Endothelial cell of umbilical vein (primary cell): ENCODE measurements around the gene PASD1.

Experiments
- CTCF ChIP-seq, 2 donors: IDR thresholded peaks; 1 replicate in 1 of 2; 2 replicates in 1 of 2; pipeline ENCODE4 v1.5.1; 2011; ENCODE audit warnings: low read length in 2 of 2, mild to moderate bottlenecking in 2 of 2, moderate library complexity in 2 of 2, control low read depth in 1 of 2, inconsistent platforms in 1 of 2, low read depth in 1 of 2; ENCODE audit not compliant: insufficient read depth in 1 of 2; ENCODE audit errors: extremely low read depth in 1 of 2
- EZH2 ChIP-seq: IDR thresholded peaks from 2 replicates; pipeline ENCODE4 v1.6.1; 2012; ENCODE audit warnings: borderline replicate concordance, low read depth, mild to moderate bottlenecking, moderate library complexity, low read length, inconsistent platforms; ENCODE audit not compliant: severe bottlenecking
- FOS ChIP-seq: IDR thresholded peaks from 2 replicates; pipeline ENCODE4 v1.6.1; 2011; ENCODE audit warnings: mild to moderate bottlenecking, low read length, moderate library complexity, borderline replicate concordance; ENCODE audit not compliant: insufficient read depth
- GATA2 ChIP-seq: IDR thresholded peaks from 2 replicates; pipeline ENCODE4 v1.7.0; 2011; ENCODE audit warnings: low read depth, mild to moderate bottlenecking, moderate library complexity, mixed read lengths, low read length; ENCODE audit not compliant: insufficient read length, insufficient read depth
- JUN ChIP-seq: IDR thresholded peaks from 2 replicates; pipeline ENCODE4 v1.6.1; 2011; ENCODE audit warnings: borderline replicate concordance, low read depth; ENCODE audit not compliant: insufficient read length, insufficient read depth
- MAX ChIP-seq: IDR thresholded peaks from 2 replicates; pipeline ENCODE4 v1.6.1; 2011; ENCODE audit not compliant: insufficient read depth, insufficient read length
- MYC ChIP-seq: IDR thresholded peaks from one replicate; pipeline ENCODE4 v1.6.1; 2011; ENCODE audit warnings: mild to moderate bottlenecking, low read depth, low read length
- POLR2A ChIP-seq: IDR thresholded peaks from 2 replicates; pipeline ENCODE4 v1.6.1; 2012; ENCODE audit warnings: low read depth, mild to moderate bottlenecking, control low read depth, low read length
- POLR2AphosphoS5 ChIP-seq: IDR thresholded peaks from 2 replicates; pipeline ENCODE4 v1.6.1; 2012; ENCODE audit warnings: low read depth, mild to moderate bottlenecking, control low read depth, low read length, moderate library complexity; ENCODE audit not compliant: insufficient read depth

- TF ChIP-seq EZH2 (no peak), CTCF (IDR thresholded peaks at IDR 0.05; ENCODE audit: extremely low read depth in 1 of 2, insufficient read depth in 1 of 2, low read depth in 1 of 2, low read length in 2 of 2) (no peak), JUN (no peak), MAX (no peak), GATA2 (no peak), POLR2A (no peak), MYC (no peak), POLR2AphosphoS5 (no peak), FOS (no peak)
Measured at GRCh38 chrX:151694661-151695582, 131.4 kb downstream of the PASD1 start, which contains the start of gene PRRG3.
